ENCODE results near the gene EDC4. TPM values are rescaled to one million over a fixed set of nuclear protein-coding genes. Genes with fewer than 3 reads are reported as not detected.
A peak's percentile ranks its signal among the peaks of the same experiment; 100 is the strongest.

EDC4 gene
- total and polyA plus RNA-seq, 2 of the 13 experiments (the other 11 are each of a cell fraction or from before 2014, with no cell fraction given), result 51.4 to 59.1 TPM

DNA sequence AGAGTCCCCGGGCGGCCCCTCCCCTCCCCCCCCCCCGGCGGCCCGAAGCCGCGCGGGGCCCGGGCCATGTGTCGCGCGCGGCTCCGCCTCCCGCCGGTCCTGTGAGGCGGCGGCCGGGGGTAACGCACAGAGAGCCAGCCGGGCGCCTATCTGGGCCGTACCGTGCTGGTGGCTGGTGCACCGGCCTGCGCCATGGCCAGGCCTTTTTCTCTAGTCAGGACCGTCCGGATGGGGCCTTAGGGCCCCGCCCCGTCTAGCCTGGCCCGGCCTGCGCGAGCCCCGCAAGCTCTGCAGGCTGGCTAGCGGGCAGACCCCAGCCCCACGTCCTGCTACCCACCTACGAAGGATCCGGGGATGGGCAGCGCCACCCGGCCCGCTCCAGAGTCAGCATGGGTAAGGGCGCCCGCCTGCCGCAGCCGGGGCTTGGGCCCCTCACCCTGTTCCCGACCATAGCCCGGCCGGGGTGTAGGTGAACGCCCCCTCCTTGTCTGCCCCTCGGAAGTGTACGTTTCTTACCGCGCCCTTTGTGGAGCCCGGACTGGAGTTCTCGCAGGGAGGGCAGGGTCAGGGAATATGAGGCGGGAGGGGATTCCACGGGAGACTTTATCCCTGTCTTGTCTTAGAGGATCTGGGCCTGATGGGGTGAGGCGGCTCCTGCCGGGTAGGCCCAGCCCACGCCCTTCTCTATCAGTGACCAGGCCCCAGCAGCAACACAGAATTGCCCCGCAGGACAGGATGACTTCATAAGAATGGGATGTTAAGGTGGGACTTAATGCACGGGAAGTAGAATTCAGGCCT, 25.6 kb upstream of the EDC4 start, which contains the start of gene CENPT (continued):
- TF ChIP-seq MTF1 (CRISPR knock-in tag; IDR thresholded peaks at IDR 0.05) (no peak), HNRNPUL1 (IDR thresholded peaks at IDR 0.05; ENCODE audit: low read depth, low read length) (no peak), THYN1 (CRISPR knock-in tag; IDR thresholded peaks at IDR 0.05; ENCODE audit: borderline replicate concordance, low read depth) (no peak), DMAP1 (CRISPR knock-in tag; IDR thresholded peaks at IDR 0.05) (no peak), ZNF205 (CRISPR knock-in tag; IDR thresholded peaks at IDR 0.05) (no peak), GFI1 (CRISPR knock-in tag; IDR thresholded peaks at IDR 0.05; ENCODE audit: borderline replicate concordance) (no peak), CCDC6 (CRISPR knock-in tag; IDR thresholded peaks at IDR 0.05) (no peak; the same call in 1 of the 2 replicates), ZNF296 (CRISPR knock-in tag; conservative IDR thresholded peaks at IDR 0.05) (0 out of 2 replicates have a peak, but pooled peaks have one; percentile 49), SAFB2 (CRISPR knock-in tag; IDR thresholded peaks at IDR 0.05; ENCODE audit: borderline replicate concordance, low read depth) (peak; percentile 47; the same call in 1 of the 2 replicates), ZBTB42 (CRISPR knock-in tag; IDR thresholded peaks at IDR 0.05) (peak; percentile 90), ZNF256 (CRISPR knock-in tag; conservative IDR thresholded peaks at IDR 0.05) (no peak), ZNF432 (CRISPR knock-in tag; IDR thresholded peaks at IDR 0.05; ENCODE audit: borderline replicate concordance) (no peak), NFATC3 (CRISPR knock-in tag; IDR thresholded peaks at IDR 0.05) (no peak), ZNF501 (CRISPR knock-in tag; IDR thresholded peaks at IDR 0.05) (no peak), ZNF678 (CRISPR knock-in tag; IDR thresholded peaks at IDR 0.05) (peak; percentile 49; the same call in 1 of the 2 replicates), PAF1 (CRISPR knock-in tag; IDR thresholded peaks at IDR 0.05) (no peak), NR3C1 (CRISPR knock-in tag; IDR thresholded peaks at IDR 0.05) (no peak), IKZF5 (CRISPR knock-in tag; IDR thresholded peaks at IDR 0.05) (no peak), ZFP90 (CRISPR knock-in tag; IDR thresholded peaks at IDR 0.05; ENCODE audit: borderline replicate concordance) (no peak), SOX5 (CRISPR knock-in tag; IDR thresholded peaks at IDR 0.05; ENCODE audit: borderline replicate concordance) (no peak), ATF7 (IDR thresholded peaks at IDR 0.05) (no peak), ATF7 (CRISPR knock-in tag; IDR thresholded peaks at IDR 0.05) (0 out of 2 replicates have a peak, but pooled peaks have one; percentile 45), POLR2G (IDR thresholded peaks at IDR 0.05; ENCODE audit: low read depth, low read length) (no peak), NKX3-1 (CRISPR knock-in tag; IDR thresholded peaks at IDR 0.05) (no peak), KDM2A (CRISPR knock-in tag; IDR thresholded peaks at IDR 0.05; ENCODE audit: borderline replicate concordance, low read depth) (no peak), ERF (CRISPR knock-in tag; IDR thresholded peaks at IDR 0.05) (no peak; the same call in 1 of the 2 replicates), GATA4 (IDR thresholded peaks at IDR 0.05; ENCODE audit: borderline replicate concordance, low read depth) (no peak)
- TF ChIP-seq, protein P1, sequence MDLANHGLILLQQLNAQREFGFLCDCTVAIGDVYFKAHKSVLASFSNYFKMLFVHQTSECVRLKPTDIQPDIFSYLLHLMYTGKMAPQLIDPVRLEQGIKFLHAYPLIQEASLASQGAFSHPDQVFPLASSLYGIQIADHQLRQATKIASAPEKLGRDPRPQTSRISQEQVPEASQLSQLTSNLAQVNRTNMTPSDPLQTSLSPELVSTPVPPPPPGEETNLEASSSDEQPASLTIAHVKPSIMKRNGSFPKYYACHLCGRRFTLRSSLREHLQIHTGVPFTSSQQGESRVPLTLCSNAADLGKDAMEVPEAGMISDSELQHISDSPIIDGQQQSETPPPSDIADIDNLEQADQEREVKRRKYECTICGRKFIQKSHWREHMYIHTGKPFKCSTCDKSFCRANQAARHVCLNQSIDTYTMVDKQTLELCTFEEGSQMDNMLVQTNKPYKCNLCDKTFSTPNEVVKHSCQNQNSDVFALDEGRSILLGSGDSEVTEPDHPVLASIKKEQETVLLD (CRISPR knock-in tag; IDR thresholded peaks at IDR 0.05; ENCODE audit: low read depth), result no peak; the same call in 1 of the 2 replicates
- TF ChIP-seq, protein P2, sequence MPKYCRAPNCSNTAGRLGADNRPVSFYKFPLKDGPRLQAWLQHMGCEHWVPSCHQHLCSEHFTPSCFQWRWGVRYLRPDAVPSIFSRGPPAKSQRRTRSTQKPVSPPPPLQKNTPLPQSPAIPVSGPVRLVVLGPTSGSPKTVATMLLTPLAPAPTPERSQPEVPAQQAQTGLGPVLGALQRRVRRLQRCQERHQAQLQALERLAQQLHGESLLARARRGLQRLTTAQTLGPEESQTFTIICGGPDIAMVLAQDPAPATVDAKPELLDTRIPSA (CRISPR knock-in tag; IDR thresholded peaks at IDR 0.05; ENCODE audit: borderline replicate concordance), result no peak
